ENCODE results near the gene LRRC17. TPM values are rescaled to one million over a fixed set of nuclear protein-coding genes. Genes with fewer than 3 reads are reported as not detected.

LRRC17 gene
- total RNA-seq, 1 donor from 2014 or later, result not detected

- Mint-ChIP-seq H3K9me3 (peaks cover 4% of the 10 kb centered on the region), H3K36me3 (ENCODE audit: low read depth) (no peaks in the 10 kb centered on the region), H3K27ac (no peak overlapping the region), H3K27me3 (ENCODE audit: low read depth) (peaks cover 10% of the 10 kb centered on the region), H3K4me3 (ENCODE audit: low read depth) (no peak overlapping the region), H3K4me1 (ENCODE audit: low read depth) (peaks cover 4% of the 10 kb centered on the region)
- intact Hi-C loops (cut with micrococcal nuclease), result no loop called here
- no peak for DNase-seq (ENCODE audit: low spot score)
Observed at GRCh38 chr7:102908676-102909075, 4.1 kb upstream of the LRRC17 start.

GRCh38 chr7:102913826-102914225, 1.0 kb downstream of the LRRC17 start:
- Mint-ChIP-seq H3K4me3 (ENCODE audit: low read depth) (no peak overlapping the region), H3K36me3 (ENCODE audit: low read depth) (no peaks in the 10 kb centered on the region), H3K9me3 (no peaks in the 10 kb centered on the region), H3K4me1 (ENCODE audit: low read depth) (peaks cover 4% of the 10 kb centered on the region), H3K27ac (no peak overlapping the region), H3K27me3 (ENCODE audit: low read depth) (peaks cover 10% of the 10 kb centered on the region)
- intact Hi-C loops (cut with micrococcal nuclease), result no loop called here
- DNase-seq (ENCODE audit: low spot score), result no peak

GRCh38 chr7:102914585-102914984, 1.8 kb downstream of the LRRC17 start:
- intact Hi-C loops (cut with micrococcal nuclease), result no loop called here
- Mint-ChIP-seq H3K4me1 (ENCODE audit: low read depth) (peaks cover 4% of the 10 kb centered on the region), H3K27me3 (ENCODE audit: low read depth) (peaks cover 10% of the 10 kb centered on the region), H3K9me3 (no peaks in the 10 kb centered on the region), H3K27ac (no peak overlapping the region), H3K36me3 (ENCODE audit: low read depth) (no peaks in the 10 kb centered on the region), H3K4me3 (ENCODE audit: low read depth) (no peak overlapping the region)
- no peak for DNase-seq (ENCODE audit: low spot score)

- no peak overlapping the region for H3K27ac Mint-ChIP-seq
Observed at GRCh38 chr7:102916426-102916825, 3.6 kb downstream of the LRRC17 start.

GRCh38 chr7:102916881-102917280, 4.1 kb downstream of the LRRC17 start:
- intact Hi-C loops (cut with micrococcal nuclease), result no loop called here
- Mint-ChIP-seq H3K27me3 (ENCODE audit: low read depth) (peaks cover 9% of the 10 kb centered on the region), H3K4me3 (ENCODE audit: low read depth) (no peak overlapping the region), H3K36me3 (ENCODE audit: low read depth) (no peaks in the 10 kb centered on the region), H3K9me3 (no peaks in the 10 kb centered on the region), H3K27ac (no peak overlapping the region), H3K4me1 (ENCODE audit: low read depth) (peaks cover 4% of the 10 kb centered on the region)
- DNase-seq (ENCODE audit: low spot score), result no peak

More at GRCh38 chr7:102916426-102916825, 3.6 kb downstream of the LRRC17 start:
- DNase-seq (ENCODE audit: low spot score), result no peak
- Mint-ChIP-seq H3K9me3 (no peaks in the 10 kb centered on the region), H3K27me3 (ENCODE audit: low read depth) (peaks cover 10% of the 10 kb centered on the region), H3K4me1 (ENCODE audit: low read depth) (peaks cover 4% of the 10 kb centered on the region), H3K36me3 (ENCODE audit: low read depth) (no peaks in the 10 kb centered on the region), H3K4me3 (ENCODE audit: low read depth) (no peak overlapping the region)
- intact Hi-C loops (cut with micrococcal nuclease), result no loop called here

GRCh38 chr7:102917436-102918353, 4.9 kb downstream of the LRRC17 start:
- Mint-ChIP-seq H3K27me3 (ENCODE audit: low read depth) (peaks cover 4% of the 10 kb centered on the region), H3K4me3 (ENCODE audit: low read depth) (no peak overlapping the region), H3K27ac (no peak overlapping the region), H3K36me3 (ENCODE audit: low read depth) (no peaks in the 10 kb centered on the region), H3K9me3 (no peaks in the 10 kb centered on the region), H3K4me1 (ENCODE audit: low read depth) (peaks cover 3% of the 10 kb centered on the region)
- no peak for DNase-seq (ENCODE audit: low spot score)
- intact Hi-C loops (cut with micrococcal nuclease), result no loop called here

- H3K27ac Mint-ChIP-seq, result no peak overlapping the region
- no peak for DNase-seq (ENCODE audit: low spot score)
- peaks cover 4% of the 10 kb centered on the region for H3K27me3 Mint-ChIP-seq (ENCODE audit: low read depth)
- H3K9me3 Mint-ChIP-seq, result no peaks in the 10 kb centered on the region
- H3K4me3 Mint-ChIP-seq (ENCODE audit: low read depth), result no peak overlapping the region
- no peaks in the 10 kb centered on the region for H3K4me1 Mint-ChIP-seq (ENCODE audit: low read depth)
- intact Hi-C loops (cut with micrococcal nuclease), result no loop called here
- H3K36me3 Mint-ChIP-seq (ENCODE audit: low read depth), result no peaks in the 10 kb centered on the region
Observed at GRCh38 chr7:102918845-102919244, 6.0 kb downstream of the LRRC17 start.

GRCh38 chr7:102925976-102926782, 13.4 kb downstream of the LRRC17 start:
- DNase-seq (ENCODE audit: low spot score), result no peak
- Mint-ChIP-seq H3K36me3 (ENCODE audit: low read depth) (no peaks in the 10 kb centered on the region), H3K27ac (no peak overlapping the region), H3K27me3 (ENCODE audit: low read depth) (peaks cover 11% of the 10 kb centered on the region), H3K4me1 (ENCODE audit: low read depth) (no peaks in the 10 kb centered on the region), H3K4me3 (ENCODE audit: low read depth) (no peak overlapping the region), H3K9me3 (no peaks in the 10 kb centered on the region)
- intact Hi-C loops (cut with micrococcal nuclease), result no loop called here

GRCh38 chr7:102926783-102927140, 14.0 kb downstream of the LRRC17 start:
- intact Hi-C loops (cut with micrococcal nuclease), result no loop called here
- Mint-ChIP-seq H3K27me3 (ENCODE audit: low read depth) (peaks cover 11% of the 10 kb centered on the region), H3K9me3 (no peaks in the 10 kb centered on the region), H3K27ac (no peak overlapping the region), H3K36me3 (ENCODE audit: low read depth) (no peaks in the 10 kb centered on the region), H3K4me1 (ENCODE audit: low read depth) (no peaks in the 10 kb centered on the region), H3K4me3 (ENCODE audit: low read depth) (no peak overlapping the region)
- no peak for DNase-seq (ENCODE audit: low spot score)

GRCh38 chr7:102927312-102927933, 14.6 kb downstream of the LRRC17 start:
- Mint-ChIP-seq H3K36me3 (ENCODE audit: low read depth) (no peaks in the 10 kb centered on the region), H3K4me1 (ENCODE audit: low read depth) (no peaks in the 10 kb centered on the region), H3K4me3 (ENCODE audit: low read depth) (no peak overlapping the region), H3K27ac (no peak overlapping the region), H3K9me3 (no peaks in the 10 kb centered on the region), H3K27me3 (ENCODE audit: low read depth) (peaks cover 11% of the 10 kb centered on the region)
- intact Hi-C loops (cut with micrococcal nuclease), result no loop called here
- DNase-seq (ENCODE audit: low spot score), result no peak

- Mint-ChIP-seq H3K9me3 (no peaks in the 10 kb centered on the region), H3K4me1 (ENCODE audit: low read depth) (no peaks in the 10 kb centered on the region), H3K36me3 (ENCODE audit: low read depth) (no peaks in the 10 kb centered on the region), H3K27ac (no peak overlapping the region), H3K27me3 (ENCODE audit: low read depth) (peaks cover 10% of the 10 kb centered on the region), H3K4me3 (ENCODE audit: low read depth) (no peak overlapping the region)
- no peak for DNase-seq (ENCODE audit: low spot score)
- intact Hi-C loops (cut with micrococcal nuclease), result no loop called here
Observed at GRCh38 chr7:102931757-102932156, 19.0 kb downstream of the LRRC17 start.

GRCh38 chr7:102933763-102934162, 21.0 kb downstream of the LRRC17 start:
- no peak overlapping the region for H3K4me3 Mint-ChIP-seq (ENCODE audit: low read depth)

GRCh38 chr7:102934239-102934638, 21.4 kb downstream of the LRRC17 start:
- H3K4me1 Mint-ChIP-seq (ENCODE audit: low read depth), result no peaks in the 10 kb centered on the region
- intact Hi-C loops (cut with micrococcal nuclease), result no loop called here
- no peak overlapping the region for H3K27ac Mint-ChIP-seq
- no peak for DNase-seq (ENCODE audit: low spot score)
- H3K27me3 Mint-ChIP-seq (ENCODE audit: low read depth), result no peaks in the 10 kb centered on the region
- H3K36me3 Mint-ChIP-seq (ENCODE audit: low read depth), result no peaks in the 10 kb centered on the region
- no peaks in the 10 kb centered on the region for H3K9me3 Mint-ChIP-seq
- H3K4me3 Mint-ChIP-seq (ENCODE audit: low read depth), result no peak overlapping the region

More at GRCh38 chr7:102933763-102934162, 21.0 kb downstream of the LRRC17 start:
- Mint-ChIP-seq H3K9me3 (no peaks in the 10 kb centered on the region), H3K27ac (no peak overlapping the region), H3K4me1 (ENCODE audit: low read depth) (no peaks in the 10 kb centered on the region), H3K36me3 (ENCODE audit: low read depth) (no peaks in the 10 kb centered on the region), H3K27me3 (ENCODE audit: low read depth) (no peaks in the 10 kb centered on the region)
- intact Hi-C loops (cut with micrococcal nuclease), result no loop called here
- DNase-seq (ENCODE audit: low spot score), result no peak
